K562 (cell line): ENCODE measurements around the gene ZNF787. TPM values are rescaled to one million over a fixed set of nuclear protein-coding genes. Genes with fewer than 3 reads are reported as not detected.

ENCODE experiments used
- ATAC-seq: fragments of 200-7000 bp; cut with Tn5 transposase; 3 replicates; pipeline ENCODE4 v1.9.1; 2020; ENCODE audit warnings: moderate library complexity
- BruUV-seq: library from RNA; stranded (reverse); fragments of 400-500 nt; replicated peaks from 2 replicates; lab custom pipeline; 2021; lab: Mats Ljungman, UMichigan
- CTCF ChIA-PET: fragments of 300-600 bp; formaldehyde crosslinking; extraction: SDS; loops from one replicate; lab custom pipeline; 2021; ENCODE audit warnings: low intra/inter-chr PET ratio; lab: Yijun Ruan, JAX
- POLR2A ChIA-PET: fragments of 300-600, 350-650 bp; sonication (Branson Sonifier 250); formaldehyde crosslinking; extraction: SDS; loops from one replicate; lab custom pipeline; 2021; ENCODE audit warnings: antibody characterized with exemption, inconsistent platforms; lab: Yijun Ruan, JAX
- DNase-seq, 4 experiments: peaks; one replicate each; pipeline versions ENCODE4 v3.0.0 to v3.0.0-alpha.2; 2011 to 2018; ENCODE audit warnings: low spot score in 3 of 4, mixed read lengths in 3 of 4; ENCODE audit errors: extremely low read depth in 1 of 4
- FAIRE-seq: peaks from 2 replicates; lab custom pipeline; 2011; peaks lifted over from hg19 to GRCh38; lab: Jason Lieb, UNC
- H2AFZ ChIP-seq: 2 replicates; pipeline ENCODE4 v1.6.0; 2011; ENCODE audit warnings: low read depth, low read length, control low read depth, inconsistent platforms
- H3K27ac ChIP-seq: fragments of 200-600 bp; 3 replicates; pipeline ENCODE4 v1.8.0; 2011; ENCODE audit warnings: low read depth, mild to moderate bottlenecking, control low read depth, inconsistent platforms, low read length, moderate library complexity, mixed read lengths; ENCODE audit errors: extremely low read depth
- H3K27me3 ChIP-seq, 2 experiments: fragments of 300-600 bp in 1 of 2; 2 replicates in 1 of 2; 3 replicates in 1 of 2; pipeline versions ENCODE4 v1.6.0 to v1.8.0; 2011; ENCODE audit warnings: inconsistent platforms in 2 of 2, low read length in 2 of 2, mild to moderate bottlenecking in 1 of 2, mixed read lengths in 1 of 2, moderate library complexity in 1 of 2; ENCODE audit not compliant: control insufficient read depth in 2 of 2, insufficient read depth in 2 of 2
- H3K36me3 ChIP-seq: fragments of 300-600 bp; 3 replicates; pipeline ENCODE4 v1.8.0; 2011; ENCODE audit warnings: mild to moderate bottlenecking, low read length, inconsistent platforms; ENCODE audit not compliant: control insufficient read depth, insufficient read depth
- H3K4me1 ChIP-seq, 2 experiments: fragments of 200-600 bp in 1 of 2; replicated peaks in 1 of 2; 2 replicates in 1 of 2; 3 replicates in 1 of 2; pipeline versions ENCODE4 v1.5.1 to v1.8.0; 2011; ENCODE audit warnings: inconsistent platforms in 2 of 2, low read length in 2 of 2, mild to moderate bottlenecking in 1 of 2, mixed read lengths in 1 of 2, moderate library complexity in 1 of 2; ENCODE audit not compliant: control insufficient read depth in 2 of 2, insufficient read depth in 2 of 2
- H3K4me2 ChIP-seq: 2 replicates; pipeline ENCODE4 v1.6.1; 2011; ENCODE audit warnings: low read length, control low read depth, inconsistent platforms, mixed read lengths; ENCODE audit not compliant: insufficient read depth
- H3K4me3 ChIP-seq: fragments of 200-600 bp; sonication (generic), shearing (Covaris generic); 2 replicates; pipeline ENCODE4 v1.5.1; 2016; ENCODE audit warnings: control low read depth, inconsistent platforms
- H3K79me2 ChIP-seq: fragments of 200-600 bp; 3 replicates; pipeline ENCODE4 v1.8.0; 2011; ENCODE audit warnings: low read length, inconsistent platforms; ENCODE audit not compliant: control insufficient read depth, insufficient read depth
- H3K9ac ChIP-seq, 2 experiments: 2 replicates each; pipeline versions ENCODE4 v1.6.0 to v1.6.1; 2011; ENCODE audit warnings: low read depth in 2 of 2, low read length in 2 of 2, control low read depth in 1 of 2, inconsistent platforms in 1 of 2, mild to moderate bottlenecking in 1 of 2, mixed read lengths in 1 of 2; ENCODE audit not compliant: insufficient read depth in 1 of 2
- H3K9me1 ChIP-seq: one replicate; pipeline ENCODE4 v1.6.0; 2011; ENCODE audit warnings: inconsistent platforms, mild to moderate bottlenecking, low read length, moderate library complexity; ENCODE audit not compliant: control insufficient read depth, insufficient read depth
- H3K9me3 ChIP-seq: replicated peaks from 2 replicates; pipeline ENCODE4 v1.5.1; 2011; ENCODE audit warnings: low read depth, low read length, inconsistent platforms; ENCODE audit not compliant: control insufficient read depth, insufficient read depth
- H4K20me1 ChIP-seq: replicated peaks from 2 replicates; pipeline ENCODE4 v1.6.1; 2011; ENCODE audit warnings: low read length, inconsistent platforms, mixed read lengths; ENCODE audit not compliant: control insufficient read depth, insufficient read depth
- FOXJ3 ChIP-seq: sonication (generic); formaldehyde crosslinking; IDR thresholded peaks from 2 replicates; pipeline ENCODE4 v1.4.0; 2020; ENCODE audit warnings: mild to moderate bottlenecking, missing genetic modification reagents
- GABPB2 ChIP-seq: fragments of 250-450 bp; sonication (Bioruptor Pico); conservative IDR thresholded peaks from 2 replicates; pipeline ENCODE4 v1.5.1; 2021; ENCODE audit warnings: mild to moderate bottlenecking
- HDAC1 ChIP-seq, 2 experiments: fragments of 450-650 bp; IDR thresholded peaks; 2 replicates each; pipeline ENCODE4 v1.6.1; 2016 to 2017; ENCODE audit warnings: inconsistent platforms in 1 of 2, mild to moderate bottlenecking in 1 of 2, moderate library complexity in 1 of 2
- IFI16 ChIP-seq: fragments of 250-450 bp; sonication (Bioruptor Pico); IDR thresholded peaks from 2 replicates; pipeline ENCODE4 v2.1.2; 2022; ENCODE audit warnings: mild to moderate bottlenecking, inconsistent platforms
- LARP7 ChIP-seq: fragments of 450-650 bp; IDR thresholded peaks from 2 replicates; pipeline ENCODE4 v1.6.1; 2016
- SMARCC2 ChIP-seq: fragments of 450-650 bp; IDR thresholded peaks from 2 replicates; pipeline ENCODE4 v1.6.1; 2017; ENCODE audit warnings: antibody characterized with exemption, moderate library complexity, mild to moderate bottlenecking, low read depth
- TCF7L2 ChIP-seq: fragments of 150-350 bp; IDR thresholded peaks from 2 replicates; pipeline ENCODE4 v1.6.1; 2016; ENCODE audit warnings: low read depth, mild to moderate bottlenecking, low read length, moderate library complexity
- ZNF217 ChIP-seq: sonication (generic); formaldehyde crosslinking; IDR thresholded peaks from 2 replicates; pipeline ENCODE4 v1.8.0; 2022; ENCODE audit warnings: mild to moderate bottlenecking, missing genetic modification reagents
- ZNF253 ChIP-seq: fragments of 250-450 bp; sonication (Bioruptor Pico); conservative IDR thresholded peaks from 2 replicates; pipeline ENCODE4 v1.6.1; 2021; ENCODE audit warnings: mild to moderate bottlenecking
- ZNF41 ChIP-seq: fragments of 250-450 bp; sonication (Bioruptor Pico); conservative IDR thresholded peaks from 2 replicates; pipeline ENCODE4 v1.4.0; 2020; ENCODE audit warnings: mild to moderate bottlenecking
- WGBS: fragments of 100-300 bp; shearing (Covaris generic); methylation state at CpG from one replicate; pipeline ENCODE4 v1.1.6; 2016; ENCODE audit warnings: low coverage, mixed read lengths; ENCODE audit not compliant: insufficient coverage; ENCODE audit errors: missing lambda C conversion rate; 5-methylcytosine and 5-hydroxymethylcytosine counted together
- in situ Hi-C: fragments of 300-500 bp; cut with MboI; formaldehyde crosslinking; loops from 4 replicates; pipeline ENCODE4 v1.15.0; 2018; ENCODE audit warnings: inconsistent platforms, mixed read lengths
- intact Hi-C: fragments of 100-400 bp; cut with micrococcal nuclease; formaldehyde crosslinking; loops from 2 replicates; pipeline ENCODE4 v1.14.2; 2022
- polyA plus RNA-seq, 8 experiments: library from polyadenylated mRNA; depleted of rRNA in 4 of 8; stranded (reverse) in 5 of 8; unstranded in 3 of 8; fragments of >200 nt; fragmentation: Nextera tagmentation in 2 of 8; fragmentation: Illumina TruSeq in 1 of 8; extraction: Ambion mirVana in 2 of 8; extraction: Trizol in 1 of 8; gene quantifications; 2 replicates each; pipeline versions ENCODE4 v1.2.1 to v1.2.3, GENCODE V29; 2011 to 2014; ENCODE audit warnings: inconsistent platforms in 1 of 8, missing spikeins in 1 of 8
- total RNA-seq, 7 experiments: library from RNA; depleted of rRNA in 6 of 7; stranded (reverse); fragments of >200 nt in 6 of 7; fragmentation: Illumina TruSeq in 2 of 7; extraction: Trizol in 2 of 7; gene quantifications; 2 replicates each; pipeline versions ENCODE4 v1.2.1 to v1.2.3, GENCODE V29; 2011 to 2021; ENCODE audit warnings: low replicate concordance in 1 of 7
- TF ChIP-seq, protein P1 (sequence below): IDR thresholded peaks from 2 replicates; pipeline ENCODE4 v1.6.1; 2016; ENCODE audit warnings: missing genetic modification characterization, missing compliant biosample characterization
- TF ChIP-seq, protein P2 (sequence below): fragments of 250-450 bp; sonication (Bioruptor Pico); IDR thresholded peaks from 2 replicates; pipeline ENCODE4 v1.4.0; 2020
- TF ChIP-seq, protein P3 (sequence below): fragments of 450-650 bp; IDR thresholded peaks from 2 replicates; pipeline ENCODE4 v1.6.1; 2018; ENCODE audit not compliant: partially characterized antibody

Gene ZNF787
- total and polyA plus RNA-seq, 9 of the 15 experiments (the other 6 are each of a cell fraction or from before 2014, with no cell fraction given) = 0.45 to 77.6 (median 7.3) TPM

DNA sequence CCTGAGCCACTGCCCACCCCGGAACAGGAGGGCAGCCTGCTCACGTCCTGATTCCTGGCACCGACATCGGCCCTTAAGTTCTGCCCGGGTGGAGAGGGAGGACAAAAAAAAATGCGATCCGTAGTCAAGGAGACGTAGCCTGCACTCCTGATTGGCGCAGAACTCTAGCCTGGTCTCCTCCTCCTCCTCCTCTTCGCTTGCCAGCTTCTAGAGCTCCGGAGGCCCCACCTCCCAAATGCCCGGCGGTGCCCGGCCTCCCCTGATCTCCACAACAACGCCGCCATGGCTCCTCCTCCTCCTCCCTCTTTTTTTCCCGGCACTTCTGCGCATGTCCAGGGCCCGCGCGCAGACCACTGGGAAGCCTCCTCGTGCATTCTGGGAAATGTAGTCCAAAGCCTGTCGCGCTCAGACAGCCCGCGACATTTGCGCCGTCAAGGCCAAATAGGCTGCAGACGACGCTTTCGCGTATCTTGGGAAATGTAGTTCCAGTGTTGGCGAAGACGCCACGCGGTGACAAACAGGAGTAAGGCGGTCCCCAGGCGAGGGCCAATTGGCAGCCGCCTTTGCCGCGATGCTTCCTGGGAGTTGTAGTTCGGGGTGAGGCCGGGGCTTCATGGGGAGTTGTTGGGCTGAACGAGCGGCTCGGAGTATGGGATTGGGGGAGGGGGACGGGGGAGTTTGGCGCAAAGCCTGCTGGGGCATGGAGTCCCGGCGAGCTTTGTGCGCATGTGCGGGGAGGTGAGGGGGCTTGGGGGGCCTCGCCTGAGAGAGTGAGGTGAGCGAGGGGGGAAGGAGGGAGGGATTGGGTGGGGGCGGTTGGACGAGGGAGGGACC is 19.7 kb upstream of the ZNF787 start, which contains the start of gene ZNF444:
TSS of gene ZNF444 (plus strand) at position 705 of the 834 bp plus-strand sequence. CDS start 5,625 bp downstream, outside the sequence.
- DNase-seq (peak; percentile 95 to 98 (median 96)), ATAC-seq (peak; percentile 96), FAIRE-seq (peak; percentile 98)
- H3K79me2 ChIP-seq = peaks cover 41% of the 10 kb centered on the region
- no peaks in the 10 kb centered on the region for H3K9me1 ChIP-seq
- WGBS = 0% methylated on average over 42 of the region's 56 CpGs
- intact Hi-C loops = loop anchor here (2.0 kb wide), 1 partner anchor 20 kb away; the partner anchor contains the start of gene ZNF787
- H3K36me3 ChIP-seq = peaks cover 3% of the 10 kb centered on the region; the same call in 1 of the 3 replicates
- peaks cover 14 to 18% of the 10 kb centered on the region in 2 experiments for H3K4me1 ChIP-seq
- in situ Hi-C loops = loop anchor here (25.0 kb wide), 1 partner anchor 978 kb away; the partner anchor contains the start of genes DNAAF3 and TNNI3
- no peaks in the 10 kb centered on the region for H3K27me3 ChIP-seq
- H2AFZ ChIP-seq = peak within 1 kb of the TSS; percentile 98
- ChIA-PET POLR2A (interaction anchor here (0.6 to 1.1 kb wide), 4 partner anchors 13 to 498 kb away, joined by 3 to 4 read pairs (median 4); partner anchors contain the start of gene ZNF581), CTCF (interaction anchor here (0.6 kb wide), 1 partner anchor 112 kb away, joined by 3 read pairs; no protein-coding TSS in a partner anchor)
- no peaks in the 10 kb centered on the region for H4K20me1 ChIP-seq
- peak within 1 kb of the TSS; percentile 67 for H3K4me3 ChIP-seq
- H3K9me3 ChIP-seq = no peaks in the 10 kb centered on the region
- H3K27ac ChIP-seq = peak within 1 kb of the TSS; percentile 98
- peak within 1 kb of the TSS; percentile 91 for H3K4me2 ChIP-seq
- peak within 1 kb of the TSS; percentile 84 to 99 for H3K9ac ChIP-seq
- no TSS peak for BruUV-seq
- TF ChIP-seq LARP7 (no peak), ZNF217 (CRISPR knock-in tag) (no peak), SMARCC2 (no peak), GABPB2 (CRISPR knock-in tag) (no peak), TCF7L2 (0 out of 2 replicates have a peak, but pooled peaks have one; percentile 46), ZNF253 (CRISPR knock-in tag) (no peak), ZNF41 (no peak), IFI16 (CRISPR knock-in tag) (no peak), FOXJ3 (CRISPR knock-in tag) (no peak), HDAC1 (IDR thresholded peaks at IDR 0.05) (peak in 1 of 2 experiments; percentile 39; a peak in 1 of 4 replicates)
- TF ChIP-seq, protein P1, sequence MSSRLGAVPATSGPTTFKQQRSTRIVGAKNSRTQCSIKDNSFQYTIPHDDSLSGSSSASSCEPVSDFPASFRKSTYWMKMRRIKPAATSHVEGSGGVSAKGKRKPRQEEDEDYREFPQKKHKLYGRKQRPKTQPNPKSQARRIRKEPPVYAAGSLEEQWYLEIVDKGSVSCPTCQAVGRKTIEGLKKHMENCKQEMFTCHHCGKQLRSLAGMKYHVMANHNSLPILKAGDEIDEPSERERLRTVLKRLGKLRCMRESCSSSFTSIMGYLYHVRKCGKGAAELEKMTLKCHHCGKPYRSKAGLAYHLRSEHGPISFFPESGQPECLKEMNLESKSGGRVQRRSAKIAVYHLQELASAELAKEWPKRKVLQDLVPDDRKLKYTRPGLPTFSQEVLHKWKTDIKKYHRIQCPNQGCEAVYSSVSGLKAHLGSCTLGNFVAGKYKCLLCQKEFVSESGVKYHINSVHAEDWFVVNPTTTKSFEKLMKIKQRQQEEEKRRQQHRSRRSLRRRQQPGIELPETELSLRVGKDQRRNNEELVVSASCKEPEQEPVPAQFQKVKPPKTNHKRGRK (tag) = no peak
- TF ChIP-seq, protein P2, sequence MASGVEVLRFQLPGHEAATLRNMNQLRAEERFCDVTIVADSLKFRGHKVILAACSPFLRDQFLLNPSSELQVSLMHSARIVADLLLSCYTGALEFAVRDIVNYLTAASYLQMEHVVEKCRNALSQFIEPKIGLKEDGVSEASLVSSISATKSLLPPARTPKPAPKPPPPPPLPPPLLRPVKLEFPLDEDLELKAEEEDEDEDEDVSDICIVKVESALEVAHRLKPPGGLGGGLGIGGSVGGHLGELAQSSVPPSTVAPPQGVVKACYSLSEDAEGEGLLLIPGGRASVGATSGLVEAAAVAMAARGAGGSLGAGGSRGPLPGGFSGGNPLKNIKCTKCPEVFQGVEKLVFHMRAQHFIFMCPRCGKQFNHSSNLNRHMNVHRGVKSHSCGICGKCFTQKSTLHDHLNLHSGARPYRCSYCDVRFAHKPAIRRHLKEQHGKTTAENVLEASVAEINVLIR (CRISPR knock-in tag) = peak; percentile 82
- TF ChIP-seq, protein P3, sequence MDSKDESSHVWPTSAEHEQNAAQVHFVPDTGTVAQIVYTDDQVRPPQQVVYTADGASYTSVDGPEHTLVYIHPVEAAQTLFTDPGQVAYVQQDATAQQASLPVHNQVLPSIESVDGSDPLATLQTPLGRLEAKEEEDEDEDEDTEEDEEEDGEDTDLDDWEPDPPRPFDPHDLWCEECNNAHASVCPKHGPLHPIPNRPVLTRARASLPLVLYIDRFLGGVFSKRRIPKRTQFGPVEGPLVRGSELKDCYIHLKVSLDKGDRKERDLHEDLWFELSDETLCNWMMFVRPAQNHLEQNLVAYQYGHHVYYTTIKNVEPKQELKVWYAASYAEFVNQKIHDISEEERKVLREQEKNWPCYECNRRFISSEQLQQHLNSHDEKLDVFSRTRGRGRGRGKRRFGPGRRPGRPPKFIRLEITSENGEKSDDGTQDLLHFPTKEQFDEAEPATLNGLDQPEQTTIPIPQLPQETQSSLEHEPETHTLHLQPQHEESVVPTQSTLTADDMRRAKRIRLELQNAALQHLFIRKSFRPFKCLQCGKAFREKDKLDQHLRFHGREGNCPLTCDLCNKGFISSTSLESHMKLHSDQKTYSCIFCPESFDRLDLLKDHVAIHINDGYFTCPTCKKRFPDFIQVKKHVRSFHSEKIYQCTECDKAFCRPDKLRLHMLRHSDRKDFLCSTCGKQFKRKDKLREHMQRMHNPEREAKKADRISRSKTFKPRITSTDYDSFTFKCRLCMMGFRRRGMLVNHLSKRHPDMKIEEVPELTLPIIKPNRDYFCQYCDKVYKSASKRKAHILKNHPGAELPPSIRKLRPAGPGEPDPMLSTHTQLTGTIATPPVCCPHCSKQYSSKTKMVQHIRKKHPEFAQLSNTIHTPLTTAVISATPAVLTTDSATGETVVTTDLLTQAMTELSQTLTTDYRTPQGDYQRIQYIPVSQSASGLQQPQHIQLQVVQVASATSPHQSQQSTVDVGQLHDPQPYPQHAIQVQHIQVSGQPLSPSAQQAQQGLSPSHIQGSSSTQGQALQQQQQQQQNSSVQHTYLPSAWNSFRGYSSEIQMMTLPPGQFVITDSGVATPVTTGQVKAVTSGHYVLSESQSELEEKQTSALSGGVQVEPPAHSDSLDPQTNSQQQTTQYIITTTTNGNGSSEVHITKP = peak; percentile 32
